Panc1 (cell line): ENCODE results near the gene IL21R. TPM values are rescaled to one million over a fixed set of nuclear protein-coding genes. Genes with fewer than 3 reads are reported as not detected.

Experiments
- ATAC-seq: fragments of 200-7000 bp; cut with Tn5 transposase; 2 replicates; pipeline ENCODE4 v1.9.1; 2020; ENCODE audit warnings: mild to moderate bottlenecking, moderate library complexity
- BruUV-seq: library from RNA; stranded (reverse); fragments of 400-500 nt; replicated peaks from 2 replicates; lab custom pipeline; 2021; lab: Mats Ljungman, UMichigan
- CTCF ChIA-PET: fragments of 300-600 bp; sonication (Branson Sonifier 250); formaldehyde crosslinking; loops from one replicate; lab custom pipeline; 2022; ENCODE audit warnings: antibody characterized with exemption; lab: Charles Lee
- POLR2A ChIA-PET: fragments of 300-600 bp; sonication (Branson Sonifier 250); formaldehyde crosslinking; loops from one replicate; lab custom pipeline; 2022; ENCODE audit warnings: antibody characterized with exemption; lab: Charles Lee
- DNase-seq: peaks from one replicate; pipeline ENCODE4 v3.0.0-alpha.2; 2010; ENCODE audit warnings: low read depth, low spot score
- H3K27ac ChIP-seq: 2 replicates; pipeline ENCODE4 v1.5.1; 2011; ENCODE audit warnings: mild to moderate bottlenecking, low read length, inconsistent platforms
- H3K27me3 ChIP-seq: fragments of 200-500 bp; sonication (Bioruptor generic); 2 replicates; pipeline ENCODE4 v1.6.0; 2014; ENCODE audit warnings: low read length, inconsistent platforms; ENCODE audit not compliant: control insufficient read depth, insufficient read depth
- H3K36me3 ChIP-seq: fragments of 200-500 bp; sonication (Bioruptor generic); 2 replicates; pipeline ENCODE4 v1.5.1; 2014; ENCODE audit warnings: inconsistent platforms, mild to moderate bottlenecking, low read length, moderate library complexity; ENCODE audit not compliant: control insufficient read depth, insufficient read depth
- H3K4me1 ChIP-seq: 2 replicates; pipeline ENCODE4 v1.5.1; 2011; ENCODE audit warnings: inconsistent platforms, mild to moderate bottlenecking, low read length, moderate library complexity; ENCODE audit not compliant: control insufficient read depth, insufficient read depth
- H3K4me3 ChIP-seq, 2 experiments: 2 replicates each; pipeline ENCODE4 v1.5.1; 2011 to 2012; ENCODE audit warnings: low read depth in 2 of 2, low read length in 2 of 2, mild to moderate bottlenecking in 2 of 2, inconsistent platforms in 1 of 2, moderate library complexity in 1 of 2
- H3K9me3 ChIP-seq: fragments of 200-500 bp; sonication (Bioruptor generic); 2 replicates; pipeline ENCODE4 v1.5.1; 2014; ENCODE audit warnings: low read depth, mild to moderate bottlenecking, inconsistent platforms, low read length, moderate library complexity; ENCODE audit not compliant: control insufficient read depth, insufficient read depth
- CTCF ChIP-seq: fragments of 450-650 bp; IDR thresholded peaks from 2 replicates; pipeline ENCODE4 v1.5.1; 2017; ENCODE audit warnings: mild to moderate bottlenecking
- POLR2AphosphoS5 ChIP-seq: IDR thresholded peaks from 2 replicates; pipeline ENCODE4 v1.6.1; 2012; ENCODE audit warnings: mild to moderate bottlenecking, low read depth, low read length, moderate library complexity
- SIN3A ChIP-seq: IDR thresholded peaks from 2 replicates; pipeline ENCODE4 v1.6.1; 2012; ENCODE audit warnings: low read depth, mild to moderate bottlenecking, low read length, moderate library complexity, borderline replicate concordance; ENCODE audit not compliant: insufficient read depth
- TCF7L2 ChIP-seq: IDR thresholded peaks from 2 replicates; pipeline ENCODE4 v1.6.1; 2011; ENCODE audit warnings: mild to moderate bottlenecking, low read depth, low read length, inconsistent platforms
- in situ Hi-C: cut with HindIII; loops from 2 replicates; pipeline ENCODE4 v1.10.0; 2016; ENCODE audit warnings: low sequenced_read_pairs, low pct_unique_long_range_greater_than_20kb
- intact Hi-C: fragments of 100-400 bp; cut with micrococcal nuclease; formaldehyde crosslinking; loops from one replicate; pipeline ENCODE4 v1.10.0; 2022; ENCODE audit not compliant: unreplicated experiment
- total RNA-seq: library from RNA; stranded (reverse); gene quantifications from one replicate; pipeline ENCODE4 v1.2.1, GENCODE V29; 2021; ENCODE audit not compliant: unreplicated experiment
- TF ChIP-seq, protein P1 (sequence below), 2 experiments: IDR thresholded peaks; 2 replicates each; pipeline ENCODE4 v1.6.1; 2011 to 2012; ENCODE audit warnings: low read depth in 2 of 2, control low read depth in 1 of 2, low read length in 1 of 2, mild to moderate bottlenecking in 1 of 2, moderate library complexity in 1 of 2; ENCODE audit not compliant: insufficient read depth in 1 of 2

IL21R gene
- total RNA-seq, 1 experiment from 2014 or later, result 0.10 TPM

DNA sequence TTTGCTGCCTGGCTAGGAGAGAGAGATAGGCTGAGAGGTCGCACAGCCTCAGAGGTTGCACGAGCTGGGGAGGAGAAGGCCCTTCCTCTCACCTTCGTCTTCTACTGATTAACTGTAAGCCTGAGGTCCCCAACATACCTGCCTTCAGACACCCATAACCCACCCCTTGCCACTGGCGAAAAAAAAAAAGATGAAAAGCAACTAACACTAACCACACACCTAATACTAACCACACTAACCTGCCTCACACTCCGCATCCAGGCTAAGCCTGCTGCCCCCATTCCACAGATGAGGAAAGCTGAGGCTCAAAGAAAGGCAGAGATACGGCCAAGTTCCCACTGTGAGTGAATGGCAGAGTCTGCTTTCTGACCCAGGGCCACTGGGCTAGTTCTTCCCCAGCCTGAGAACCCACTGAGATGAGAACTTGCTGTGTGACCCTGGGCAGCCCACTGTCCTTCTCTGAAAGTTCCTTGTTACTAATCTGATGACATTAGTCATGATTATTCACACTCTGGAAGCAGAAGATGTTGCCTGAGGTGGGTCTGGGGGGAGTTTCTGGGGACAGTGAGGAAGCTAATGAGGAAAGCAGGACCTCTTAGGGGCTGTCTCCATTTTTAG lies 4.6 kb downstream of the IL21R start:
- intact Hi-C loops, result no loop called here
- Histone ChIP-seq H3K27ac (no peak overlapping the region), H3K9me3 (no peaks in the 10 kb centered on the region), H3K4me1 (no peaks in the 10 kb centered on the region), H3K36me3 (no peaks in the 10 kb centered on the region), H3K4me3 (no peak overlapping the region), H3K27me3 (no peaks in the 10 kb centered on the region; the same call in 1 of the 2 replicates)
- no TSS peak for BruUV-seq
- TF ChIP-seq CTCF (no peak), TCF7L2 (no peak), POLR2AphosphoS5 (no peak), SIN3A (no peak)
- TF ChIP-seq, protein P1, sequence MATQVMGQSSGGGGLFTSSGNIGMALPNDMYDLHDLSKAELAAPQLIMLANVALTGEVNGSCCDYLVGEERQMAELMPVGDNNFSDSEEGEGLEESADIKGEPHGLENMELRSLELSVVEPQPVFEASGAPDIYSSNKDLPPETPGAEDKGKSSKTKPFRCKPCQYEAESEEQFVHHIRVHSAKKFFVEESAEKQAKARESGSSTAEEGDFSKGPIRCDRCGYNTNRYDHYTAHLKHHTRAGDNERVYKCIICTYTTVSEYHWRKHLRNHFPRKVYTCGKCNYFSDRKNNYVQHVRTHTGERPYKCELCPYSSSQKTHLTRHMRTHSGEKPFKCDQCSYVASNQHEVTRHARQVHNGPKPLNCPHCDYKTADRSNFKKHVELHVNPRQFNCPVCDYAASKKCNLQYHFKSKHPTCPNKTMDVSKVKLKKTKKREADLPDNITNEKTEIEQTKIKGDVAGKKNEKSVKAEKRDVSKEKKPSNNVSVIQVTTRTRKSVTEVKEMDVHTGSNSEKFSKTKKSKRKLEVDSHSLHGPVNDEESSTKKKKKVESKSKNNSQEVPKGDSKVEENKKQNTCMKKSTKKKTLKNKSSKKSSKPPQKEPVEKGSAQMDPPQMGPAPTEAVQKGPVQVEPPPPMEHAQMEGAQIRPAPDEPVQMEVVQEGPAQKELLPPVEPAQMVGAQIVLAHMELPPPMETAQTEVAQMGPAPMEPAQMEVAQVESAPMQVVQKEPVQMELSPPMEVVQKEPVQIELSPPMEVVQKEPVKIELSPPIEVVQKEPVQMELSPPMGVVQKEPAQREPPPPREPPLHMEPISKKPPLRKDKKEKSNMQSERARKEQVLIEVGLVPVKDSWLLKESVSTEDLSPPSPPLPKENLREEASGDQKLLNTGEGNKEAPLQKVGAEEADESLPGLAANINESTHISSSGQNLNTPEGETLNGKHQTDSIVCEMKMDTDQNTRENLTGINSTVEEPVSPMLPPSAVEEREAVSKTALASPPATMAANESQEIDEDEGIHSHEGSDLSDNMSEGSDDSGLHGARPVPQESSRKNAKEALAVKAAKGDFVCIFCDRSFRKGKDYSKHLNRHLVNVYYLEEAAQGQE (IDR thresholded peaks at IDR 0.05; ENCODE audit: insufficient read depth in 1 of 2, low read depth in 2 of 2, low read length in 1 of 2), result no peak
- CTCF ChIA-PET, result no interaction called here
- POLR2A ChIA-PET, result interaction anchor here (0.7 kb wide), 1 partner anchor 516 kb away, joined by 3 read pairs; no protein-coding TSS in a partner anchor
- in situ Hi-C loops, result no loop called here
- DNase-seq, result no peak
- no peak for ATAC-seq

DNA sequence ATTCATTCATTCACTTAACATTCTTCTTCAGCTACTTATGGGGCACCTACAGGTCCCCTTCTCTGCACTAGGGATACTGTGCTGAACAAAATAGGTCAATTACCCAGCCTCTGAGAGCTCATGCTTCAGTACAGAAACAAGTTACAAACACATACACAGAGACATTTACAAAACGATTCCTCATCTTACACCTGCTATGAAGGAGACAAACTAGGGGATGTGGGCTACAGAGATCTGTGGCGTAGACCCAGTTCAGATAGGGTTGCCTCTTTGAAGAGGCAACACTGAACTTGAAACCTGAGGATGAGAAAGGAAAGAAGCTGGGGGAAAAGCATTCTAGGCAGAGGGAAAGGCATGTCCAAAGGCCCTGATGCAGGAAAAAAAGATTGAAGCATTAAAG lies 5.2 kb downstream of the IL21R start:
- DNase-seq (no peak), ATAC-seq (no peak)
- intact Hi-C loops (no loop called here), in situ Hi-C loops (no loop called here)
- Histone ChIP-seq H3K4me3 (no peak overlapping the region), H3K27me3 (no peaks in the 10 kb centered on the region; the same call in 1 of the 2 replicates), H3K27ac (no peak overlapping the region), H3K9me3 (no peaks in the 10 kb centered on the region), H3K36me3 (no peaks in the 10 kb centered on the region), H3K4me1 (no peaks in the 10 kb centered on the region)
- no TSS peak for BruUV-seq
- no peak for TF ChIP-seq POLR2AphosphoS5
- TF ChIP-seq, protein P1 (IDR thresholded peaks at IDR 0.05; ENCODE audit: insufficient read depth in 1 of 2, low read depth in 2 of 2, low read length in 1 of 2), result no peak
- ChIA-PET POLR2A (interaction anchor here (0.7 kb wide), 1 partner anchor 516 kb away, joined by 3 read pairs; no protein-coding TSS in a partner anchor), CTCF (no interaction called here)
